Natural killer cell (primary cell): ENCODE measurements around the gene PLP1. TPM values are rescaled to one million over a fixed set of nuclear protein-coding genes. Genes with fewer than 3 reads are reported as not detected.

ENCODE experiments used
- ATAC-seq, 3 donors: fragments of 150-1000 bp in 2 of 3; fragments of 200-7000 bp in 1 of 3; cut with Tn5 transposase; 1 replicate in 1 of 3; 2 replicates in 2 of 3; pipeline ENCODE4 v1.10.0; 2021; ENCODE audit warnings: mild to moderate bottlenecking in 2 of 3, moderate library complexity in 2 of 3
- DNase-seq, 2 donors: peaks; one replicate each; pipeline versions ENCODE4 v3.0.0 to v3.0.0-alpha.2; 2013 to 2021; ENCODE audit warnings: mixed read lengths in 1 of 2
- H3K27ac ChIP-seq: one replicate; pipeline ENCODE4 v1.5.1; 2013; ENCODE audit warnings: mild to moderate bottlenecking, low read length
- H3K27me3 ChIP-seq: one replicate; pipeline ENCODE4 v1.6.1; 2013; ENCODE audit warnings: low read length; ENCODE audit not compliant: control insufficient read depth, insufficient read depth
- H3K36me3 ChIP-seq: one replicate; pipeline ENCODE4 v1.6.1; 2013; ENCODE audit warnings: low read length; ENCODE audit not compliant: control insufficient read depth, insufficient read depth
- H3K4me1 ChIP-seq: one replicate; pipeline ENCODE4 v1.6.1; 2013; ENCODE audit warnings: low read length; ENCODE audit not compliant: control insufficient read depth, insufficient read depth
- H3K4me3 ChIP-seq: one replicate; pipeline ENCODE4 v1.5.1; 2013; ENCODE audit warnings: low read length
- H3K9me3 ChIP-seq: one replicate; pipeline ENCODE4 v1.6.1; 2013; ENCODE audit warnings: low read length; ENCODE audit not compliant: control insufficient read depth, insufficient read depth
- H3K27ac Mint-ChIP-seq, 2 donors: one replicate each; pipeline ENCODE4 v1.8.0; 2022; ENCODE audit warnings: mild to moderate bottlenecking in 2 of 2, mixed read lengths in 2 of 2, moderate library complexity in 1 of 2
- H3K27me3 Mint-ChIP-seq, 2 donors: one replicate each; pipeline ENCODE4 v1.8.0; 2022; ENCODE audit warnings: low read depth in 2 of 2, mixed read lengths in 2 of 2
- H3K36me3 Mint-ChIP-seq: one replicate; pipeline ENCODE4 v1.8.0; 2022; ENCODE audit warnings: mixed read lengths
- H3K4me1 Mint-ChIP-seq, 2 donors: one replicate each; pipeline ENCODE4 v1.8.0; 2022; ENCODE audit warnings: mixed read lengths in 2 of 2
- H3K4me3 Mint-ChIP-seq: one replicate; pipeline ENCODE4 v1.8.0; 2022; ENCODE audit warnings: mild to moderate bottlenecking, moderate library complexity, mixed read lengths
- H3K9me3 Mint-ChIP-seq, 2 donors: one replicate each; pipeline ENCODE4 v1.8.0; 2022; ENCODE audit warnings: mixed read lengths in 2 of 2
- WGBS: methylation state at CpG from one replicate; pipeline ENCODE4 v1.1.7; 2013; ENCODE audit warnings: missing lambda C conversion rate; ENCODE audit not compliant: insufficient coverage; 5-methylcytosine and 5-hydroxymethylcytosine counted together
- intact Hi-C: fragments of 100-400 bp; cut with micrococcal nuclease; formaldehyde crosslinking; loops from one replicate; pipeline ENCODE4 v1.14.2; 2022
- total RNA-seq, 4 donors: library from RNA; stranded (reverse); fragments of 120-200 nt in 1 of 4; gene quantifications; one replicate each; pipeline versions ENCODE4 v1.2.3 to v1.2.4, GENCODE V29; 2013 to 2022
- TF ChIP-seq, protein P1 (sequence below): fragments of 200-600 bp; IDR thresholded peaks from one replicate; pipeline ENCODE4 v1.8.0; 2022; ENCODE audit warnings: antibody characterized with exemption

Gene PLP1
- total RNA-seq, 3 donors from 2014 or later (not counting 1 experiment from before 2014, with no cell fraction given), result not detected

DNA sequence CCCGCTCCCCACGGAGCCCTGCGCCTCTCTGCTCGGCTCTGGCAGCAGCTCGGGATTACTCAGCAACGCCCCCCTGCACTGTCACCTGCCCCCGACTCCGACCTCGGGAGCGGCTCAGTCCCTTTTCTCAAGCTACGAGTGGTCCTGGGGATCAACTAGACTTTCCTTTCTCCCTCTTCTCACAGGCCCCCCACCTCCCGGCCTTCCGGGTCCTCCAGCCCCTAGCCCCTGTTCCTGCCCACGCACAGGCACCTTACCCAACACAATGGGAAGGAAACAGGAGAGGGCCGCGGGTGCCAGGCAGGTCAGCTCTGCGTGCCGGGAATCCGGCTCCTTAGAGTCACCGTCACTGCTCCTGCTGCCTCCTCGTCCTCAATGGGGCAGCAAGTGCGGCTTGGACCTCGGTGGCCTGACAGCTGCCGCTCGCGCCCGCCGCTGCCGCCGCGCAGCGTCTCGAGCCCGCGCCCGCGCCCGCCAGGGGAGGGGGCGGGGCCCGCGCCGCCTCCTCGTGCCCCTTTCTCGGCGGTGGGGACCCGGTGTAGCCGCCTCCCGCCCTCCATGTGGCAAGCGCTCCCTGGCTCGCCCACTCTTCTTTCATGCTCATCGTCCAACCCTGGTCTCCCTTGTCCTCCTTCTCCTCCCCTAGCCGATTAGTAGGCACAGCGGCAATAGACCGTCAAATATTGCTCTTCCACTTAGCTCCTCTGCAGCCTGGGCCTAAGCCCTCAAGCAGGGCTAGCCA lies 55.3 kb downstream of the PLP1 start, which contains the start of gene RAB9B:
Gene RAB9B (minus strand): TSS at position 455 of the 742 bp plus-strand sequence. CDS start 6,473 bp downstream, outside the sequence.
- no peaks in the 10 kb centered on the region for H3K9me3 Mint-ChIP-seq
- H3K4me1 Mint-ChIP-seq, result peaks cover 5 to 12% of the 10 kb centered on the region in 2 donors
- WGBS, result under 1% methylated on average over 54 of the region's 54 CpGs
- peak within 1 kb of the TSS; percentile 84 for H3K4me3 Mint-ChIP-seq
- H3K36me3 Mint-ChIP-seq, result no peaks in the 10 kb centered on the region
- Histone ChIP-seq H3K27me3 (no peaks in the 10 kb centered on the region), H3K9me3 (no peaks in the 10 kb centered on the region), H3K27ac (no peak within 1 kb of the TSS), H3K4me3 (peak within 1 kb of the TSS; percentile 67), H3K4me1 (peaks cover 8% of the 10 kb centered on the region), H3K36me3 (no peaks in the 10 kb centered on the region)
- intact Hi-C loops, result no loop called here
- peak within 1 kb of the TSS in 1 of 2 donors; percentile 66 for H3K27ac Mint-ChIP-seq
- TF ChIP-seq, protein P1, sequence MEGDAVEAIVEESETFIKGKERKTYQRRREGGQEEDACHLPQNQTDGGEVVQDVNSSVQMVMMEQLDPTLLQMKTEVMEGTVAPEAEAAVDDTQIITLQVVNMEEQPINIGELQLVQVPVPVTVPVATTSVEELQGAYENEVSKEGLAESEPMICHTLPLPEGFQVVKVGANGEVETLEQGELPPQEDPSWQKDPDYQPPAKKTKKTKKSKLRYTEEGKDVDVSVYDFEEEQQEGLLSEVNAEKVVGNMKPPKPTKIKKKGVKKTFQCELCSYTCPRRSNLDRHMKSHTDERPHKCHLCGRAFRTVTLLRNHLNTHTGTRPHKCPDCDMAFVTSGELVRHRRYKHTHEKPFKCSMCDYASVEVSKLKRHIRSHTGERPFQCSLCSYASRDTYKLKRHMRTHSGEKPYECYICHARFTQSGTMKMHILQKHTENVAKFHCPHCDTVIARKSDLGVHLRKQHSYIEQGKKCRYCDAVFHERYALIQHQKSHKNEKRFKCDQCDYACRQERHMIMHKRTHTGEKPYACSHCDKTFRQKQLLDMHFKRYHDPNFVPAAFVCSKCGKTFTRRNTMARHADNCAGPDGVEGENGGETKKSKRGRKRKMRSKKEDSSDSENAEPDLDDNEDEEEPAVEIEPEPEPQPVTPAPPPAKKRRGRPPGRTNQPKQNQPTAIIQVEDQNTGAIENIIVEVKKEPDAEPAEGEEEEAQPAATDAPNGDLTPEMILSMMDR, result no peak
- DNase-seq, result peak; percentile 24 to 35
- ATAC-seq, result peak; percentile 63 to 86 (median 81)
- peaks cover 5 to 56% of the 10 kb centered on the region in 2 donors for H3K27me3 Mint-ChIP-seq

DNA sequence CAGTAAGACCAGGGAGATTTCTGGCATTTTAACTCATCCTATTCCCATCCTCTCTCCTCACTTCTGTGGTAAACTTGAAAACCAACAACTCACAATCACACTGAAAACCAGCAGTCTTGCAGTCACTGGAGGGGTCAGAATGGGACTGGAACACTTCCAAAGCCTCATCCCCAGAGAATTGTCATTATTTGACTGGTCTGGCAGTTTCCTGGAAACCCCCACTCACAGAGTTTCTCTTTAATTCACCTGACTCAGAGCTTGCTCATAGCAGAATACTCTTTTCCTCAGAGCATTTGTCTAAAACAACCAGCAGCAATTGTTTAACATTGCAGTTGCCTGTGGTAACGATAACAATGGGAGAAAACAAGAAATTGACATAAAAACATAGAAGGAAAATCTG lies 62.8 kb downstream of the PLP1 start:
- WGBS, result no CpG with 5 or more reads among the region's 1 CpG
- Mint-ChIP-seq H3K36me3 (no peaks in the 10 kb centered on the region), H3K9me3 (no peaks in the 10 kb centered on the region), H3K27ac (no peak overlapping the region), H3K27me3 (peaks cover 0 to 56% of the 10 kb centered on the region in 2 donors), H3K4me1 (no peaks in the 10 kb centered on the region), H3K4me3 (no peak overlapping the region)
- H3K36me3 ChIP-seq, result no peaks in the 10 kb centered on the region
- no peaks in the 10 kb centered on the region for H3K9me3 ChIP-seq
- no peak for DNase-seq
- H3K27ac ChIP-seq, result no peak overlapping the region
- TF ChIP-seq, protein P1, result no peak
- H3K27me3 ChIP-seq, result no peaks in the 10 kb centered on the region
- no peak for ATAC-seq
- H3K4me1 ChIP-seq, result no peaks in the 10 kb centered on the region
- no peak overlapping the region for H3K4me3 ChIP-seq
- intact Hi-C loops, result no loop called here

Other genes starting within 250 kb of the PLP1 start
- gene TCEAL4, start 191.3 kb upstream of the PLP1 start, total RNA-seq, result 1 to 10 TPM; 3.2 to 5.2 (median 4.9) TPM
- 1 to 10 TPM; 6.2 to 8.7 (median 8.4) TPM for gene TCEAL3, start 168.9 kb upstream of the PLP1 start, total RNA-seq
- 1 to 10 TPM; 6.4 to 7.1 (median 6.7) TPM for gene TCEAL1, start 147.9 kb upstream of the PLP1 start, total RNA-seq
- gene MORF4L2, start 90.1 kb upstream of the PLP1 start, total RNA-seq, result 100 to 1,000 TPM; 136 to 227 (median 141) TPM
- not detected for gene TMEM31, start 65.9 kb upstream of the PLP1 start, total RNA-seq
- under 1 TPM; 0.45 to 0.64 (median 0.50) TPM for gene RAB9B, start 55.4 kb downstream of the PLP1 start, total RNA-seq
- gene TMSB15B, start 185.8 kb downstream of the PLP1 start, total RNA-seq, result 10 to 100 TPM in 1 of 3 donors, 1 to 10 TPM in 2; 3.8 to 10.3 (median 5.4) TPM
- not detected for gene H2BW1, start 236.9 kb downstream of the PLP1 start, total RNA-seq